ENCODE results near the gene IGSF21. TPM values are rescaled to one million over a fixed set of nuclear protein-coding genes. Genes with fewer than 3 reads are reported as not detected.

IGSF21 gene
- total RNA-seq, 4 donors from 2014 or later = 1.2 to 19.1 (median 1.9) TPM; not detected in 1

DNA sequence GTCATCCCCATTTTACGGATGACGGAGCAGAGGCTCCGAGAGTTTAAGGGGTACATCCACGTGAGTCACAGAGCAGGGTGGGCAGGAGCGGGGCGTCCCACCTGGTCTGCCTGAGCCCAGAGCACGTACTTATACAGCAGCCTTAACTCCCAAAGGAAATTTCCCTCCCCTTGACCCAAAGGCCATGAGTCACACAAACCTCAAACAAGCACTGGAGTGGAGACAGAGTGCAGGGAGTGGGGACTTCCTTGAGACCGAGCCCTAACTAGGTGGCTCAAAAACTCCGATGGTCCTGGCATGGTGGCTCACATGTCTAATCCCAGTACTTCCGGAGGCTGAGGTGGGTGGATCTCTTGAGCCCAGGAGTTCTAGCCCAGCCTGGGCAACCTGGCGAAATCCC, 231.6 kb downstream of the IGSF21 start:
- Histone ChIP-seq H3K27me3 (no peaks in the 10 kb centered on the region), H3K4me3 (no peak overlapping the region), H3K36me3 (no peaks in the 10 kb centered on the region), H3K4me1 (no peaks in the 10 kb centered on the region), H3K27ac (no peak overlapping the region), H3K9me3 (no peaks in the 10 kb centered on the region)
- no peak for TF ChIP-seq POLR2A (IDR thresholded peaks at IDR 0.05)
- TF ChIP-seq, protein P1, sequence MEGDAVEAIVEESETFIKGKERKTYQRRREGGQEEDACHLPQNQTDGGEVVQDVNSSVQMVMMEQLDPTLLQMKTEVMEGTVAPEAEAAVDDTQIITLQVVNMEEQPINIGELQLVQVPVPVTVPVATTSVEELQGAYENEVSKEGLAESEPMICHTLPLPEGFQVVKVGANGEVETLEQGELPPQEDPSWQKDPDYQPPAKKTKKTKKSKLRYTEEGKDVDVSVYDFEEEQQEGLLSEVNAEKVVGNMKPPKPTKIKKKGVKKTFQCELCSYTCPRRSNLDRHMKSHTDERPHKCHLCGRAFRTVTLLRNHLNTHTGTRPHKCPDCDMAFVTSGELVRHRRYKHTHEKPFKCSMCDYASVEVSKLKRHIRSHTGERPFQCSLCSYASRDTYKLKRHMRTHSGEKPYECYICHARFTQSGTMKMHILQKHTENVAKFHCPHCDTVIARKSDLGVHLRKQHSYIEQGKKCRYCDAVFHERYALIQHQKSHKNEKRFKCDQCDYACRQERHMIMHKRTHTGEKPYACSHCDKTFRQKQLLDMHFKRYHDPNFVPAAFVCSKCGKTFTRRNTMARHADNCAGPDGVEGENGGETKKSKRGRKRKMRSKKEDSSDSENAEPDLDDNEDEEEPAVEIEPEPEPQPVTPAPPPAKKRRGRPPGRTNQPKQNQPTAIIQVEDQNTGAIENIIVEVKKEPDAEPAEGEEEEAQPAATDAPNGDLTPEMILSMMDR (IDR thresholded peaks at IDR 0.05) = no peak
- intact Hi-C loops (cut with DNase I; ENCODE audit: low total_unique reads) = no loop called here
- no peak for DNase-seq

DNA sequence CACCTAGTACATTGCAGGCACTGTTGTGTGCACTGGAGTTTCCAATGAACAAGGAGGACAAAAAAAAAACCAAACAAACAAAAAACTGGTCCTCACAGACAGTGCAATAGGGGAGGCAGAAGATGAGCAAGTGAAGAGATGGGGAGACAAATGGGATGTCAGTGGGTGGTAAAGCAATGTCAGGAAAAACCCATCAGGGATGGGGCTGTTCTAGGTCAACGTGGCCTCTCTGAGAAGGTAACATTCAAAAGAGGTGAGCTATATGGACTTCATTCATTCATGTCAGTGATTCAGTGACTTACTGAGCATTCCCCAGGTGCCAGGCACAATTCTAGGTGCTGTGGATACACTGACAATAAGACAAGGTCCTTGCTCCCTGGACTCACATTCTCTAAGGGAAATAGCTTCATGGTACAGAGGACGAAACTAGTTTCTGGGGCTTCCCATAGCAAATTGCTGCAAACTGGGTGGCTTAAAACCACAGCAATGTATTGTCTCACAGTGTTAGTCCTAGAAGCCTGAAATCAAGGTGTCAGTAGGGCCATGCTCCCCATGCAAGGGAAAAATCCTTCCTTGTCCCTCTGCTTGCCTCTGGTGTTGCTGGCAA, 232.7 kb downstream of the IGSF21 start:
- Histone ChIP-seq H3K4me3 (no peak overlapping the region), H3K36me3 (no peaks in the 10 kb centered on the region), H3K4me1 (no peaks in the 10 kb centered on the region), H3K9me3 (no peaks in the 10 kb centered on the region), H3K27me3 (no peaks in the 10 kb centered on the region), H3K27ac (no peak overlapping the region)
- TF ChIP-seq, protein P1 (IDR thresholded peaks at IDR 0.05) = no peak
- TF ChIP-seq POLR2A (IDR thresholded peaks at IDR 0.05) = no peak
- DNase-seq = no peak
- intact Hi-C loops (cut with DNase I; ENCODE audit: low total_unique reads) = no loop called here

DNA sequence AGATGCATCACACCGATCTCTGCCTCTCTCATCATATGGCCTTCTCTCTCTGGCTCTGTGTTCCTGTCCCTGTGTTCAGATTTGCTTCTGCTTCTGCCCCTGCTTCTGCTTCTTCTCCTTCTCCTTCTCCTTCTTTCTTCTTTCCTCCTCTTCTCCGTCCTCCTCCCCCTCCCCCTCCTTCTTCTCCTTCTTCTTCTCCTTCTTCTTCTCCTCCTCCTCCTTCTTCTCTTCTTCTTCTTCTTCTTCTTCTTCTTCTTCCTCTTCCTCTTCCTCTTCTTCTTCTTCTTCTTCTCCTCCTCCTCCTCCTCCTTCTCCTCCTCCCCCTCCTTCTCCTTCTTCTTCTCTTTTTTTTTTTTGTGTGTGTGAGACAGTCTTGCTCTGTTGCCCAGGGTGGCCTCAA, 233.2 kb downstream of the IGSF21 start:
- no peaks in the 10 kb centered on the region for H3K27me3 ChIP-seq
- TF ChIP-seq, protein P1 (IDR thresholded peaks at IDR 0.05) = no peak
- no peak for TF ChIP-seq POLR2A (IDR thresholded peaks at IDR 0.05)
- intact Hi-C loops (cut with DNase I; ENCODE audit: low total_unique reads) = no loop called here
- no peaks in the 10 kb centered on the region for H3K36me3 ChIP-seq
- H3K4me3 ChIP-seq = no peak overlapping the region
- no peaks in the 10 kb centered on the region for H3K9me3 ChIP-seq
- H3K4me1 ChIP-seq = no peaks in the 10 kb centered on the region
- no peak overlapping the region for H3K27ac ChIP-seq
- no peak for DNase-seq

DNA sequence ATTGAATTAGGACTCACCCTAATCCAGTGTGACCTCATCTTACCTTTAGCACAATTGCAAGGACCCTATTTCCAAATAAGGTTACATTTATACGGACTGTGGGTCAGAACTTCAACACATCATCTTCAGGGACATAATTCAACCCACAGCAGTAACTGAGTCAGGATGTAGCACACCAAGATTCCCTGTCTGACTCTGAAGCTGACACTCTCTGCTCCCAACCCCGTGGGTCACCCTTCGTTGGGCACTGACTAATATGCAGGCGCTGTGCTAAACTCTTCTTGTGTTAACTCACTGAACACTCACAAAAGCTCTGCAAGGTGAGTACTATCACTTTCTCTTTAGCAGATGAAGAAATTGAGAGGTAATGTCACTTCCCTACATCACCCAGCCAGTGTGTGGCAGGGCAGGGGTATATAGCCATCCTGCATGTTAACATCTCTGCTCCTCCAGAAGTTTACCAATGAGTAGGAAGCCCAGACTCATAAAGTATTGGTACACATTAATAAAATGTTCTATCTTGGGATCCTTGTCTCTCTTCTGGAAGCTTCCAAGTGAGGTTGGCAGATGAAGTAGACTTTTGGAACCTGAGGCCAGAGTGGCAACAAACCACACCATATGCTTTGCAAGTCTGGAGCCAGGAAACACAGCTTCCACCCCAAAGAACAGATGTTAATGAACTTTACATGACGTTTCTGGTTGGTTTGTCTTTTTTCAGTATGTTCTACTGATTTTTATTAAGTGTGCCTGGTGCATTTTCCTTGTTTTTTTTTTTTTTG, 233.9 kb downstream of the IGSF21 start:
- no peak overlapping the region for H3K4me3 ChIP-seq
- H3K27me3 ChIP-seq = no peaks in the 10 kb centered on the region
- DNase-seq = no peak
- no peaks in the 10 kb centered on the region for H3K9me3 ChIP-seq
- TF ChIP-seq POLR2A (IDR thresholded peaks at IDR 0.05) = no peak
- TF ChIP-seq, protein P1 (IDR thresholded peaks at IDR 0.05) = no peak
- intact Hi-C loops (cut with DNase I; ENCODE audit: low total_unique reads) = no loop called here
- no peaks in the 10 kb centered on the region for H3K4me1 ChIP-seq
- H3K36me3 ChIP-seq = no peaks in the 10 kb centered on the region
- H3K27ac ChIP-seq = no peak overlapping the region

DNA sequence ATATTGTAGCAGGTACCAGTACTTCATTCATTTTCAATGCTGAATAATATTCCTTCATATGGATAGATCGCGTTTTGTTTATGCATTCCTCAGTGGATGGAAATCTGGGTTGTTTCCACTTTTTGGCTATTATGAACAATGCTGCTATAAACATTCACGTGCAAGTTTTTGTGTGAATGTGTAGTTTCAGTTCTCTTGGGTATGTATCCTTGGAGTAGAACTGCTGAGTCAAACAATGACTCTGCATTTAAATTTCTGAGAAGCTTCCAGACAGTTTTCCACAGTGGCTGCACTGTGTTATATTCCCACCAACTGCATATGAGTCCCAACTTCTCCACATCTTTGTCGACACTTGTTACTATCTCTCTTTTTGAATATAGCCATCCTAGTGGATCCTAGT, 235.1 kb downstream of the IGSF21 start:
- no peak for TF ChIP-seq POLR2A (IDR thresholded peaks at IDR 0.05)
- TF ChIP-seq, protein P1 (IDR thresholded peaks at IDR 0.05) = no peak
- H3K4me3 ChIP-seq = no peak overlapping the region
- H3K36me3 ChIP-seq = no peaks in the 10 kb centered on the region
- H3K4me1 ChIP-seq = no peaks in the 10 kb centered on the region
- H3K27me3 ChIP-seq = no peaks in the 10 kb centered on the region
- no peak for DNase-seq
- intact Hi-C loops (cut with DNase I; ENCODE audit: low total_unique reads) = no loop called here
- H3K27ac ChIP-seq = no peak overlapping the region
- H3K9me3 ChIP-seq = no peaks in the 10 kb centered on the region
